ENCODE measurements around the gene HOXA7. TPM values are rescaled to one million over a fixed set of nuclear protein-coding genes. Genes with fewer than 3 reads are reported as not detected.

HOXA7 gene
- total and polyA plus RNA-seq, 2 of the 8 experiments (the other 6 are each of a cell fraction or from before 2014, with no cell fraction given) = 0.03 TPM; not detected in 1

- Histone ChIP-seq H2BK120ac (replicated peaks; ENCODE audit: low read depth, low read length) (no peak overlapping the region), H3K27ac (ENCODE audit: low read depth, low read length) (no peak overlapping the region), H3K36me3 (ENCODE audit: control insufficient read depth in 2 of 4, insufficient read depth in 4 of 4, low read length in 3 of 4) (peaks cover 0 to 18% (median 0%) of the 10 kb centered on the region in 4 experiments; a peak in 1 of 8 replicates), H2BK15ac (ENCODE audit: low read length) (peak overlapping the region; percentile 75; the same call in 1 of the 2 replicates), H2BK5ac (ENCODE audit: low read depth, low read length) (no peak overlapping the region), H3K56ac (replicated peaks; ENCODE audit: insufficient read length, low read depth, low read length) (no peak overlapping the region), H3K79me1 (ENCODE audit: low read depth, low read length) (no peaks in the 10 kb centered on the region), H3K4ac (replicated peaks; ENCODE audit: insufficient read length, low read depth, low read length) (no peak overlapping the region), H3K4me2 (ENCODE audit: insufficient read depth in 1 of 2, low read depth in 2 of 2, low read length in 2 of 2) (no peak overlapping the region), H3K23me2 (ENCODE audit: low read depth, low read length) (no peaks in the 10 kb centered on the region; the same call in 1 of the 2 replicates), H3K14ac (ENCODE audit: insufficient read length) (no peak overlapping the region), H3K27me3 (replicated peaks in 1 of 4; ENCODE audit: control insufficient read depth in 3 of 4, extremely low read depth in 1 of 4, insufficient read depth in 3 of 4, low read length in 3 of 4) (peaks cover 99 to 100% (median 100%) of the 10 kb centered on the region in 4 experiments), H2BK20ac (ENCODE audit: low read length) (no peak overlapping the region), H3K4me1 (replicated peaks in 1 of 4; ENCODE audit: control insufficient read depth in 3 of 4, insufficient read depth in 4 of 4, low read length in 3 of 4) (peaks cover 4 to 11% (median 5%) of the 10 kb centered on the region in 4 experiments; a peak in 5 of 7 replicates), H2BK12ac (ENCODE audit: low read depth, low read length) (no peak overlapping the region), H2AFZ (ENCODE audit: low read length) (no peak overlapping the region), H3K9me3 (ENCODE audit: insufficient read depth in 2 of 2, low read depth in 1 of 2, low read length in 1 of 2) (no peaks in the 10 kb centered on the region; a peak in 1 of 4 replicates), H3K18ac (ENCODE audit: extremely low read depth, low read length) (no peak overlapping the region), H4K20me1 (replicated peaks in 1 of 2; ENCODE audit: control insufficient read depth in 1 of 2, insufficient read depth in 2 of 2, low read length in 2 of 2) (peaks cover 44 to 56% of the 10 kb centered on the region in 2 experiments), H3K9ac (replicated peaks in 1 of 4; ENCODE audit: extremely low read depth in 1 of 4, low read depth in 3 of 4, low read length in 3 of 4) (no peak overlapping the region), H3K23ac (ENCODE audit: insufficient read length) (no peak overlapping the region), H2AK5ac (ENCODE audit: low read depth, low read length) (no peak overlapping the region), H4K5ac (ENCODE audit: insufficient read length, low read depth, low read length) (no peak overlapping the region), H4K91ac (replicated peaks; ENCODE audit: insufficient read length, low read length) (no peak overlapping the region), H3K79me2 (ENCODE audit: control insufficient read depth in 1 of 2, insufficient read depth in 2 of 2, low read length in 2 of 2) (no peaks in the 10 kb centered on the region), H4K8ac (ENCODE audit: extremely low read depth, insufficient read depth, low read length) (no peak overlapping the region), H3K4me3 (ENCODE audit: extremely low read depth in 1 of 4, insufficient read depth in 2 of 4, low read depth in 3 of 4, low read length in 4 of 4) (no peak overlapping the region)
- no peak for FAIRE-seq
- WGBS, 2 experiments (ENCODE audit: extremely low coverage in 1 of 2, insufficient coverage in 1 of 2, insufficient read length in 1 of 2, insufficient replicate concordance in 2 of 2, low coverage in 1 of 2, low lambda C conversion rate in 2 of 2, missing lambda C conversion rate in 1 of 2) = 16% methylated on average over 40 of the region's 40 CpGs; no CpG with 5 or more reads in 1 of the 2 experiments
- POLR2A ChIA-PET (ENCODE audit: partially characterized antibody) = no interaction called here
- DNase-seq (ENCODE audit: low read depth in 1 of 2, low spot score in 2 of 2) = peak in 1 of 2 experiments; percentile 56
- CTCF ChIA-PET (ENCODE audit: partially characterized antibody) = interaction anchor here (1.0 to 5.4 kb wide), 9 partner anchors 11 to 85 kb away, joined by 3 to 20 read pairs (median 6); partner anchors contain the start of genes EVX1, HOXA5 and HOXA9
- no peak for TF ChIP-seq SIX5 (IDR thresholded peaks at IDR 0.05; ENCODE audit: low read depth, low read length)
- TF ChIP-seq CTBP2 (IDR thresholded peaks at IDR 0.05; ENCODE audit: borderline replicate concordance, insufficient read depth, insufficient read length, low read length) = no peak
- no peak for TF ChIP-seq BRCA1 (IDR thresholded peaks at IDR 0.05; ENCODE audit: low read depth, low read length)
- TF ChIP-seq, protein P1, sequence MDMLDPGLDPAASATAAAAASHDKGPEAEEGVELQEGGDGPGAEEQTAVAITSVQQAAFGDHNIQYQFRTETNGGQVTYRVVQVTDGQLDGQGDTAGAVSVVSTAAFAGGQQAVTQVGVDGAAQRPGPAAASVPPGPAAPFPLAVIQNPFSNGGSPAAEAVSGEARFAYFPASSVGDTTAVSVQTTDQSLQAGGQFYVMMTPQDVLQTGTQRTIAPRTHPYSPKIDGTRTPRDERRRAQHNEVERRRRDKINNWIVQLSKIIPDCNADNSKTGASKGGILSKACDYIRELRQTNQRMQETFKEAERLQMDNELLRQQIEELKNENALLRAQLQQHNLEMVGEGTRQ (IDR thresholded peaks at IDR 0.05; ENCODE audit: low read length) = no peak
- no peak for TF ChIP-seq CHD1 (IDR thresholded peaks at IDR 0.05; ENCODE audit: low read depth, low read length)
- no peak for TF ChIP-seq TCF12 (IDR thresholded peaks at IDR 0.05; ENCODE audit: low read depth, low read length)
- TF ChIP-seq RAD21 (IDR thresholded peaks at IDR 0.05 in 1 of 2, conservative IDR thresholded peaks at IDR 0.05 in 1 of 2; ENCODE audit: low read depth in 2 of 2, low read length in 2 of 2) = no peak
- TF ChIP-seq SP2 (IDR thresholded peaks at IDR 0.05; ENCODE audit: low read length) = no peak
- TF ChIP-seq EZH2 (IDR thresholded peaks at IDR 0.05; ENCODE audit: low read depth, low read length, severe bottlenecking) = peak; percentile 95
- no peak for TF ChIP-seq SIN3A (conservative IDR thresholded peaks at IDR 0.05 in 1 of 2, IDR thresholded peaks at IDR 0.05 in 1 of 2; ENCODE audit: low read depth in 1 of 2, low read length in 2 of 2)
Measured at GRCh38 chr7:27175626-27176523, 19.4 kb upstream of the HOXA7 start.

Data from H1 (cell line).